Activated CD4-positive, alpha-beta T cell treated with anti-CD3 and anti-CD28 coated beads, Interleukin-2, amount 10 ng/mL, durations not matched to agents 7 days and 5 days (primary cell): Measurements from ENCODE around the gene AUTS2. TPM values are rescaled to one million over a fixed set of nuclear protein-coding genes. Genes with fewer than 3 reads are reported as not detected.

Source experiments
- CTCF ChIA-PET: fragments of 350-600 bp; sonication (Branson Sonifier 250); formaldehyde crosslinking; loops from one replicate; lab custom pipeline; 2021; ENCODE audit warnings: antibody characterized with exemption; lab: Charles Lee
- POLR2A ChIA-PET: fragments of 350-600 bp; sonication (Branson Sonifier 250); formaldehyde crosslinking; loops from one replicate; lab custom pipeline; 2021; ENCODE audit warnings: antibody characterized with exemption; lab: Charles Lee
- DNase-seq: peaks from one replicate; pipeline ENCODE4 v3.0.0-alpha.2; 2020
- H3K27ac Mint-ChIP-seq: one replicate; pipeline ENCODE4 v1.8.0; 2021; ENCODE audit warnings: mild to moderate bottlenecking, moderate library complexity, mixed read lengths
- H3K27me3 Mint-ChIP-seq: one replicate; pipeline ENCODE4 v1.8.0; 2021; ENCODE audit warnings: mixed read lengths
- H3K36me3 Mint-ChIP-seq: one replicate; pipeline ENCODE4 v1.8.0; 2021; ENCODE audit warnings: low read depth, mixed read lengths
- H3K4me1 Mint-ChIP-seq: one replicate; pipeline ENCODE4 v1.8.0; 2021; ENCODE audit warnings: mixed read lengths
- H3K4me3 Mint-ChIP-seq: one replicate; pipeline ENCODE4 v1.8.0; 2021; ENCODE audit warnings: mild to moderate bottlenecking, moderate library complexity, mixed read lengths
- H3K9me3 Mint-ChIP-seq: one replicate; pipeline ENCODE4 v1.8.0; 2021; ENCODE audit warnings: mixed read lengths
- total RNA-seq, 2 experiments: library from RNA; stranded (reverse); gene quantifications; one replicate each; pipeline ENCODE4 v1.2.3, GENCODE V29; 2021

AUTS2 gene
- total RNA-seq, 2 experiments from 2014 or later = 13.9 to 18.9 TPM

DNA sequence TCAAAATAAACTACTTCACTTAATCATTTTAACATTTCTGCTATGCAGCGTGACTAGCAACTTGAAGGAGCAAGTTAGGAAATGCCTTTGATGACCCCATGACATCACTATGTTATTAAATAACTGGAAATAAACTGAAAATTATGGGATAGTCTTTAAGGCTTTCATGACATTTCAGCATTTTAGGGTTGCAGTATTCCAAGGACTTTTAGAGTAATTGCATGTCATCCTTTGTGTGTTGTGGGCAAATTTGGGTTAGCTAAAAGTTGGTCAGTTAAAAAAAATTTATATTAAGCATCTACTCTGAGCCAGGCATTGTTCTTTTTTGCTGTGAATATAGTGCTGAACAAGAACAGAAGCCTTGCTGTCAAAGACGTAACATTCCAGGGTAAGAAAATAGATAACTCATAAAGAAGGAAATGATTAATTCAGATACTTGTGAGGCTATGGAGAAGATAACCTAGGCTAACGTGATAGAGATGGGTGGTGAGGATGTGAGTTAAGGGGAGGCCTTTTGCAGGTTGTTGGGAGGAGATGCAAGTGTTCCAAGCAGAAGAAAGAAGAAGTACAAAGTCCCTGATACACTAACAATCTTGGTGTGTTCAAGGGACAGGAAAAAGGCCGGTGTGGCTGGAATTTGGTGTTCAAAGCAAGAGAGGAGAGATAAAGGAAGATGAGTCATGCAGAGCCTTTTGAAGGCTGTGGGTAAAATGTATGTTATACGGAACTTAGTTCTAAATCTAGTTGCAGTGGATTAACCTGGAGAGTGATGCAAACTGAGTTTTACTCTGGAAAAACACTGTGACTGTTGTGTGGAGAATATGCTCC lies 610.2 kb downstream of the AUTS2 start:
- no peaks in the 10 kb centered on the region for H3K27me3 Mint-ChIP-seq
- H3K9me3 Mint-ChIP-seq = no peaks in the 10 kb centered on the region
- CTCF ChIA-PET = no interaction called here
- no peaks in the 10 kb centered on the region for H3K36me3 Mint-ChIP-seq
- no peak overlapping the region for H3K27ac Mint-ChIP-seq
- POLR2A ChIA-PET = no interaction called here
- no peak for DNase-seq
- H3K4me3 Mint-ChIP-seq = no peak overlapping the region
- no peaks in the 10 kb centered on the region for H3K4me1 Mint-ChIP-seq

DNA sequence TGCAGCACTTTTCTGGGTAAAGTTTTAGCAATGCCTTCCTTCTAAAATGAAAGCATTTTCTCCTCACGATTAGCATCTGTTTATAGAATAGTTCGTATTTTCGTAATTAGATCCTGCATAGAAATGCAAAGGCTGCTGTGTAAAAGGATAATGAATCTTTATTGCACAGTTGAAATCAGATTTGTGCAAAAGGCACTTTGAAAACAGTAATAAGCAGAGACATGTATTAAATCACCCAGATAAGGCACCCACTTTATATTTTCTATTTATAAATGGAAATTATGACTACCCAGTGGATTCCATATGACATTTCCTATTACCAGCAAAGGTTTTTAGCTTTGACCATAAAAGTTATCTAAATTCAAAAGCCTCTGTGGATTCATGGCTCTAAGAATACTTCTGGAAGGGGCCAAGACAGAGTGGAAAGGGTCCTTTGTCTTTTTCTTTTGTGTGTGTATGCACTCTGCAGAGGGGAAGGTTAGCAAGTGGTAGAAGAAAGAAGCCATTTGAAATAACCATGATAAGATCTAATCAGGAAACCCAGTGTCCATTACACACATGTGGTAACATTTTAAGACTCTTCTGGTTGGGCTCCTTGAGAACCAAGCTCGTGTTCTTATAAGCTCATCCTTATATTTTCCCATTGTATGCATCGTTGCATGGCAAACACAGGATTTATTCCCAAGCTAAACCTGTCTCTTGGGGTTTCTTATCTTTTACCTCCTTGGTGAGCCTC lies 612.1 kb downstream of the AUTS2 start:
- no peaks in the 10 kb centered on the region for H3K27me3 Mint-ChIP-seq
- POLR2A ChIA-PET = no interaction called here
- H3K36me3 Mint-ChIP-seq = no peaks in the 10 kb centered on the region
- CTCF ChIA-PET = no interaction called here
- no peak overlapping the region for H3K4me3 Mint-ChIP-seq
- H3K9me3 Mint-ChIP-seq = no peaks in the 10 kb centered on the region
- H3K4me1 Mint-ChIP-seq = no peaks in the 10 kb centered on the region
- H3K27ac Mint-ChIP-seq = no peak overlapping the region
- no peak for DNase-seq

DNA sequence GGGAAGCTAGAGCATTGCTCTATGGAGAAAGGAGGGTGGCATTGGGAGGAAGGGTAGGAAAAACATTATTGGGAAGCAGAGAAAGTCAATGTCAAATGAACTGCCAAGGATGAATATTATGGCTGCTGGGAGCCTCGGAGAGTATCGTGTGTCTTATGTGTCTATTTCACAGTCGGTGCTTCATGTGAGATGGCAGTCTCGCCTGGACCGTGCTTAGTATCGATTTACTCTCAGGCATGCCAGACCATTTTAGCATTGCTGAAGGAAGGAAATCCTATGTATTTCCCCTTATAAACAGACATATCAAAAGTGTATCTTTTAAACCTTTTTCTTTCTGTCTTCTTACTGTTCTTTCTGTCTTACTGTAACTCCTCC lies 612.6 kb downstream of the AUTS2 start:
- Mint-ChIP-seq H3K36me3 (no peaks in the 10 kb centered on the region), H3K4me1 (no peaks in the 10 kb centered on the region), H3K9me3 (no peaks in the 10 kb centered on the region), H3K27ac (no peak overlapping the region), H3K4me3 (no peak overlapping the region), H3K27me3 (no peaks in the 10 kb centered on the region)
- ChIA-PET CTCF (no interaction called here), POLR2A (no interaction called here)
- DNase-seq = no peak

DNA sequence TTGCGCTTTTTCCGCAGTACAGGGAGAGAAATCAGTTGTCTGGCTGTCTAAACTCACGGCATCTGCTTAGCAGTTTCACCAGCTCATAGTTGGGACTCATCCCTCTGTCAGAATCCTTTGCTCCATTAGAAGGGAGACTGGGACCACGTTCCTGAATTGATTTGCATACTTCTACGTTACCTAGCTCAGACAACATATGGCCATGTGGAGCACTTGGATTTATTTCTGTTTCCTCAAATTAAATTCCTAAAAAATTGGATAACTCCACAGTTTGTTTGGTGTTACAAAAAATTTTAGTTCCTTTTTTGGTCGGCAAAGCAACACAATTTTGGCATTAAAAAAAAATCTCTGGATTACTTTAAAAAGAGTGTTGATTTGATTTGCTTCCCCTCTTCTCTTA lies 614.0 kb downstream of the AUTS2 start:
- no peaks in the 10 kb centered on the region for H3K9me3 Mint-ChIP-seq
- H3K36me3 Mint-ChIP-seq = no peaks in the 10 kb centered on the region
- no peak for DNase-seq
- no peak overlapping the region for H3K4me3 Mint-ChIP-seq
- no peak overlapping the region for H3K27ac Mint-ChIP-seq
- no peaks in the 10 kb centered on the region for H3K27me3 Mint-ChIP-seq
- H3K4me1 Mint-ChIP-seq = no peaks in the 10 kb centered on the region
- ChIA-PET CTCF (no interaction called here), POLR2A (no interaction called here)

DNA sequence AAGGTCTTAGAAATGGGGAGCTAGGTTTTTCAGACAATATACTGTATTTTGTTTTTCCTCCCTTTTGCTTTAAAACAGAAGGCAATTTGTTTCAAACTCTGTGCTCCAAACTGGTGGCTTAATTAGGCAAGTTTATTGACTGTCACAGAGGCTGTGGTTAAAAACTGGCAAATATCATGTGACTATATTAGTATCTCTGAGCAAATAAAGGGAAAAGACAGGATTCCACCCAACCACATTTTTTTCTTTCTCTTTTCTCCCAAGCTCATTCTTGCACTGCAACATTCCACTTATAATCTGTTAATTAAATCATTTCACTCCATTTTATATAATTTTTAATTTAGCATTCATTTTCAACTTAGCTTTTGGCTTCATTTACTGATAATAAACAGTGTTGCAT lies 615.8 kb downstream of the AUTS2 start:
- ChIA-PET CTCF (no interaction called here), POLR2A (no interaction called here)
- Mint-ChIP-seq H3K4me3 (no peak overlapping the region), H3K36me3 (no peaks in the 10 kb centered on the region), H3K9me3 (no peaks in the 10 kb centered on the region), H3K27ac (no peak overlapping the region), H3K27me3 (no peaks in the 10 kb centered on the region), H3K4me1 (peaks cover 2% of the 10 kb centered on the region)
- DNase-seq = no peak

DNA sequence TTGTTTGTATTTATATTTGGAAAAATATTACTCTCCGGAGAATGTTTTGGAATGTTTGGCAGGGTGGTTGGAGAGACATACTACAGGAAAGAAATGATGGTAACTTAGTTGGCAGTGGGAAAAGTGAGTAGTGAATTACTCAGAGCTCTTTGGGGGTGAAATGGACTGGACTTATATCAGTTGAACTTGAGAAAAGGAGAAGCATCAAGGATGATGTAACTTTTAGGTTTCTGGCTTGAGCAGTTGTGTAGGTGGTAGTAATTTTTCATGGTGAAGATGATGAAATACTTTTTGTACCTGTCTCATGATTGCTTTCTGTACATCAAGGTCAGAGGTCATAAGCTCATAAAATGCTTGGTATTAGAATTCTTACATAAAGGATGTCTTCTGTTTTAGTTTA lies 617.2 kb downstream of the AUTS2 start:
- Mint-ChIP-seq H3K27me3 (no peaks in the 10 kb centered on the region), H3K4me3 (no peak overlapping the region), H3K36me3 (no peaks in the 10 kb centered on the region), H3K27ac (no peak overlapping the region), H3K9me3 (no peaks in the 10 kb centered on the region), H3K4me1 (peaks cover 2% of the 10 kb centered on the region)
- DNase-seq = no peak
- POLR2A ChIA-PET = no interaction called here
- CTCF ChIA-PET = no interaction called here

DNA sequence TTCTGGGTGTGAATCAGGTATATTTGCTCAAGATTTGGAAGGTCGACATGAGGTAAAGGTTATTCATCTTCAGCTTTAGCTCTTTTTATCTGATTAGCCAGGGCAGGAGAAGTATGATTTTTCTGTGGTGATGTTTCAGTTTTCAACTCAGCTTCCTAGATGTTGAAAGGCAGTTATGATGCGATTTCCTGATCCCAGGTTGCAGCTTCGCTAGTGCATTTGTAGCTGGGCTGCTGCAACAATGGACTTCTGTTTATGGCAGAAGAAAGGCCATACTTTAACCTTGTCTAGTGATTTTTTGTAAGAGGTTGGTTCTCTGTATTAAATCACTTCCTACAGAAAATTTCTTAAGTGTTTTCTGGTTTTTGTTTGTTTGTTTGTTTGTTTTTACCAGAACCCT lies 619.3 kb downstream of the AUTS2 start:
- no peak overlapping the region for H3K27ac Mint-ChIP-seq
- CTCF ChIA-PET = interaction anchor here (0.6 kb wide), 1 partner anchor 8 kb away, joined by 3 read pairs; no protein-coding TSS in a partner anchor
- H3K9me3 Mint-ChIP-seq = no peaks in the 10 kb centered on the region
- peaks cover 2% of the 10 kb centered on the region for H3K4me1 Mint-ChIP-seq
- H3K4me3 Mint-ChIP-seq = no peak overlapping the region
- no peaks in the 10 kb centered on the region for H3K36me3 Mint-ChIP-seq
- POLR2A ChIA-PET = no interaction called here
- DNase-seq = no peak
- no peaks in the 10 kb centered on the region for H3K27me3 Mint-ChIP-seq

DNA sequence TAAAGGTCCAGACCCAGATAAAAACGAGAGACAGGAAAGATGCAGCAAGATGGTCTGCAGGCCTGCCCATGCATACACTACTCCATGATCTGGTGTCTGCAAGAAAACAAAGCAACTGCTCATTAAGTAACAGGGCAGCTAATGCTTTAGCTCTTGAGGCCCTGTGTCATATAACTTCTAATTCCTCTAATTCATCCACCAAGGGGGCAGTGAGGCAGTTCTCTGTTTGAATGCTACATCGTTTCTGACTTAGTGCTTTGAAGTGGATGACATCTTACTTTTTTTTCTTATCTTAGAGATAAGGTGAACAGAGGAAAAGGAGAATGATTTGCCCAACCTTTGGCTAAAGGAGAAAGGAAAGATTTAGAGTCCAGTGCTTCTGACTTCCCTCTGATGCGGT lies 619.7 kb downstream of the AUTS2 start:
- POLR2A ChIA-PET = no interaction called here
- H3K4me3 Mint-ChIP-seq = no peak overlapping the region
- peaks cover 2% of the 10 kb centered on the region for H3K4me1 Mint-ChIP-seq
- no peaks in the 10 kb centered on the region for H3K27me3 Mint-ChIP-seq
- no peak overlapping the region for H3K27ac Mint-ChIP-seq
- H3K36me3 Mint-ChIP-seq = no peaks in the 10 kb centered on the region
- CTCF ChIA-PET = no interaction called here
- DNase-seq = no peak
- H3K9me3 Mint-ChIP-seq = no peaks in the 10 kb centered on the region

DNA sequence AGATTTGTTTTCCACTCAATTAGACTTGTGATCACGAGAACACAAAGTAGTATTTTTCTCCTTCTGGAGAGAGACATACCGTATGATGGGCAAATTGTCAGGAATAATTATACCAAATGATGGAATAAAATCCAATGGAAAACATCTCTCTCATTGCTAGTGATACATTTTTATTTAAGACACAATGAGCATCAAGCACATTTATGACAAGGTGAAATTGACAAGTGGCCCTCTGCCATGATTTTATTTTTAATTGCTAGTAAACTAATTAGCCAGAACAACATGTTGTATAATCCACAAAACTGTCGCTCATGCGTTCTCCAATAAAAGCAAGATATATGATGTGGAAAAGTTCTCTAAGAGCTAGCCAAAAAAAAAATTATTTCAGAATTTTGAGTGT lies 620.8 kb downstream of the AUTS2 start:
- Mint-ChIP-seq H3K4me1 (peaks cover 2% of the 10 kb centered on the region), H3K36me3 (no peaks in the 10 kb centered on the region), H3K4me3 (no peak overlapping the region), H3K27me3 (no peaks in the 10 kb centered on the region), H3K27ac (no peak overlapping the region), H3K9me3 (no peaks in the 10 kb centered on the region)
- DNase-seq = no peak
- ChIA-PET CTCF (no interaction called here), POLR2A (no interaction called here)

DNA sequence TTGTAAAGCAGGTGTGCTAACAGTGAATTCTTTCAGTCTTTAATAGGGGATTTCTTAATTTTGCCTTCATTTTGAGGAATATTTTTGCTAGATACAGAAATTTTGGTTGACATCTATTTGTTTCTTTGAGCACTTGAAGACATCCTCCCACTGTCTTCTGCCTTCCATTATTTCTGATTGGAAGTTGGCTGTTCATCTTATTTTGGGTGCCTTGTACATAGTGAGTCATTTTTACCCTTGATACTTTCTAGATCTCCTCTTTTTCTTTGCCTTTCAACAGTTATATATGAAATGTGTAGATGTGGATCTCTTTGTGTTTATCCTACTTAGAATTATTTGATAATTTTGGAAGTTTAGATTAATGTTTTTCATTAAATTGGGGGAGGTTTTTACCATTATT lies 631.0 kb downstream of the AUTS2 start:
- H3K4me1 Mint-ChIP-seq = no peaks in the 10 kb centered on the region
- no peaks in the 10 kb centered on the region for H3K27me3 Mint-ChIP-seq
- H3K9me3 Mint-ChIP-seq = peaks cover 19% of the 10 kb centered on the region
- DNase-seq = no peak
- no peak overlapping the region for H3K4me3 Mint-ChIP-seq
- CTCF ChIA-PET = no interaction called here
- no peaks in the 10 kb centered on the region for H3K36me3 Mint-ChIP-seq
- H3K27ac Mint-ChIP-seq = no peak overlapping the region
- POLR2A ChIA-PET = no interaction called here

DNA sequence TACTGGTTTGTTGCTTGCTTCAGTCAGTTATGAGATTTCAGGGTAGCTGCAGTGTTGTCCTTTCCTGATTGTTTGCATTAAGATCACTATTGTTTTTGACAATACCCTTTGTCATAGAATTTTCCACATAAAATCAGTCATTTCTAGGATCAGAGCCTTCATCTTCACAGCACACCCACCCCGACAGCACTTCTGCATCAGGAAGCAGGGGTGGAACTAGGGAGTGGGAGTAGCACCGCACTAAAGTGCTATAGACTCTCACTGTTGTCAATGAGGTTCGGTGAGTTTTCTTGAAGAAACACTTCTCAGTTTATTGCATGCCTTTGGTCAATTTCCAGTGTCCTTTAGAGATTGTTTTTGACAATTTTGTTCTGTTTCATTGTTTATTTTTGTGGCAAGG lies 632.5 kb downstream of the AUTS2 start:
- Mint-ChIP-seq H3K9me3 (peaks cover 19% of the 10 kb centered on the region), H3K4me1 (no peaks in the 10 kb centered on the region), H3K27ac (no peak overlapping the region), H3K4me3 (no peak overlapping the region), H3K36me3 (no peaks in the 10 kb centered on the region), H3K27me3 (no peaks in the 10 kb centered on the region)
- no peak for DNase-seq
- ChIA-PET POLR2A (no interaction called here), CTCF (no interaction called here)

DNA sequence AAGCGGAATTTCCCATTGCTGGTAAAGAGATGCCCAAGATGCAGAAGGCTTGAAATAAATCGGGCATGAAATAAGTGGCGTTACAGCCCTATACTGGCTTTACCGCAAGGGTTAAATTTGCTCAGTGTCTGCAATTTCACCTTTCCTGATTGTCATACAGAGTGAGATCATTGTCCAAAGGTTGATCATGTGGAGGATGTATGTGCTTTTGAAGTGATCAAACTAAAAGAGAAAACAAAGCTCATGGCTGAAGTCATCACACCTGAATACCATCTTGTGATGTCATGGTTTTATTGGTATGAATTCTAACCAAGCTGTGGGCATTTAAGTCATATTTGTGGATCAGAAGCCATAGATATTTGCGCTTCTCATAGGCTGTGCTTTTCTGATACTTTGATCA lies 635.5 kb downstream of the AUTS2 start:
- Mint-ChIP-seq H3K4me1 (no peaks in the 10 kb centered on the region), H3K27ac (no peak overlapping the region), H3K36me3 (no peaks in the 10 kb centered on the region), H3K27me3 (no peaks in the 10 kb centered on the region), H3K9me3 (peaks cover 17% of the 10 kb centered on the region), H3K4me3 (no peak overlapping the region)
- DNase-seq = no peak
- POLR2A ChIA-PET = no interaction called here
- CTCF ChIA-PET = no interaction called here

DNA sequence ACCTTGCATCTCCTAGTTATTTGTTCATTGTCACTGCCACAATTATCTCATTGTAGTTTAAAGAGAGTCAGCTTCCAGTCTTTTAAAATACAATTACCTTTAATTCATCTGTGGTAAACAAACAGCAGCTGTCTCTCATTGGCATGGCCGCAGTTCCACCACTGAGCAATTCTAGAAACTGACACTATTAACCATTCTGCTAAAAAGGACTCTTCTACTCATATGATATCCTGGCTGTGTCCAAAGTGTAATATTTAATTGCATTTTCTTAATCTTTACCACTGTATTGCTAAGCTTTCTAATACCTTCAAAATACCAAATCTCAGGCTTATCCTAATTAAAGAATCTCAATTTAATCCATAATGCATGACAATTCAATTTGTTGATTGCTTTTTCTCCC lies 639.0 kb downstream of the AUTS2 start:
- Mint-ChIP-seq H3K9me3 (peaks cover 5% of the 10 kb centered on the region), H3K4me1 (no peaks in the 10 kb centered on the region), H3K36me3 (no peaks in the 10 kb centered on the region), H3K27ac (no peak overlapping the region), H3K27me3 (no peaks in the 10 kb centered on the region), H3K4me3 (no peak overlapping the region)
- CTCF ChIA-PET = no interaction called here
- POLR2A ChIA-PET = no interaction called here
- DNase-seq = no peak
